ENCODE results near the gene ST8SIA3. TPM values are rescaled to one million over a fixed set of nuclear protein-coding genes. Genes with fewer than 3 reads are reported as not detected.

The ST8SIA3 gene
- total and polyA plus RNA-seq, 2 donors (not counting 1 experiment from before 2014, with no cell fraction given): not detected

- Histone ChIP-seq H3K79me2 (ENCODE audit: control insufficient read depth, insufficient read depth, low read length) (no peaks in the 10 kb centered on the region), H2AFZ (ENCODE audit: low read length) (no peak overlapping the region), H3K36me3 (ENCODE audit: control insufficient read depth, insufficient read depth, low read length) (no peaks in the 10 kb centered on the region), H3K4me1 (ENCODE audit: control insufficient read depth, extremely low read depth, insufficient read depth, low read length) (no peaks in the 10 kb centered on the region), H3K9me3 (ENCODE audit: control insufficient read depth, insufficient read depth, low read depth, low read length) (no peaks in the 10 kb centered on the region), H3K9ac (ENCODE audit: insufficient read depth, low read length) (no peak overlapping the region), H3K27me3 (ENCODE audit: control insufficient read depth, insufficient read depth, low read length) (no peaks in the 10 kb centered on the region), H3K4me2 (ENCODE audit: extremely low read depth, insufficient read depth, low read length) (no peak overlapping the region), H3K4me3 (replicated peaks in 1 of 4; ENCODE audit: control extremely low read depth in 1 of 4, insufficient read depth in 1 of 4, low read depth in 3 of 4, low read length in 4 of 4) (no peak overlapping the region), H4K20me1 (ENCODE audit: control insufficient read depth, extremely low read depth, insufficient read depth, low read length) (no peaks in the 10 kb centered on the region), H3K27ac (ENCODE audit: insufficient read depth, low read length) (no peak overlapping the region)
- peak; percentile 29 to 35 for DNase-seq (ENCODE audit: low read depth in 2 of 2)
- no peak for TF ChIP-seq EZH2 (IDR thresholded peaks at IDR 0.05; ENCODE audit: low read length, missing control alignments)
- TF ChIP-seq, protein P1, sequence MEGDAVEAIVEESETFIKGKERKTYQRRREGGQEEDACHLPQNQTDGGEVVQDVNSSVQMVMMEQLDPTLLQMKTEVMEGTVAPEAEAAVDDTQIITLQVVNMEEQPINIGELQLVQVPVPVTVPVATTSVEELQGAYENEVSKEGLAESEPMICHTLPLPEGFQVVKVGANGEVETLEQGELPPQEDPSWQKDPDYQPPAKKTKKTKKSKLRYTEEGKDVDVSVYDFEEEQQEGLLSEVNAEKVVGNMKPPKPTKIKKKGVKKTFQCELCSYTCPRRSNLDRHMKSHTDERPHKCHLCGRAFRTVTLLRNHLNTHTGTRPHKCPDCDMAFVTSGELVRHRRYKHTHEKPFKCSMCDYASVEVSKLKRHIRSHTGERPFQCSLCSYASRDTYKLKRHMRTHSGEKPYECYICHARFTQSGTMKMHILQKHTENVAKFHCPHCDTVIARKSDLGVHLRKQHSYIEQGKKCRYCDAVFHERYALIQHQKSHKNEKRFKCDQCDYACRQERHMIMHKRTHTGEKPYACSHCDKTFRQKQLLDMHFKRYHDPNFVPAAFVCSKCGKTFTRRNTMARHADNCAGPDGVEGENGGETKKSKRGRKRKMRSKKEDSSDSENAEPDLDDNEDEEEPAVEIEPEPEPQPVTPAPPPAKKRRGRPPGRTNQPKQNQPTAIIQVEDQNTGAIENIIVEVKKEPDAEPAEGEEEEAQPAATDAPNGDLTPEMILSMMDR (conservative IDR thresholded peaks at IDR 0.05 in 1 of 2, IDR thresholded peaks at IDR 0.05 in 1 of 2; ENCODE audit: low read depth in 1 of 2, low read length in 2 of 2): no peak
Observed at GRCh38 chr18:57353940-57354461, 1.6 kb downstream of the ST8SIA3 start.

GRCh38 chr18:57359433-57359832 is 7.1 kb downstream of the ST8SIA3 start:
- no peak for DNase-seq (ENCODE audit: low read depth in 2 of 2)
- H3K9ac ChIP-seq (ENCODE audit: insufficient read depth, low read length): no peak overlapping the region
- H4K20me1 ChIP-seq (ENCODE audit: control insufficient read depth, extremely low read depth, insufficient read depth, low read length): no peaks in the 10 kb centered on the region
- no peaks in the 10 kb centered on the region for H3K27me3 ChIP-seq (ENCODE audit: control insufficient read depth, insufficient read depth, low read length)
- H3K27ac ChIP-seq (ENCODE audit: insufficient read depth, low read length): no peak overlapping the region
- TF ChIP-seq, protein P1 (conservative IDR thresholded peaks at IDR 0.05 in 1 of 2, IDR thresholded peaks at IDR 0.05 in 1 of 2; ENCODE audit: low read depth in 1 of 2, low read length in 2 of 2): no peak
- no peak for TF ChIP-seq EZH2 (IDR thresholded peaks at IDR 0.05; ENCODE audit: low read length, missing control alignments)
- no peak overlapping the region for H3K4me2 ChIP-seq (ENCODE audit: extremely low read depth, insufficient read depth, low read length)
- H3K36me3 ChIP-seq (ENCODE audit: control insufficient read depth, insufficient read depth, low read length): no peaks in the 10 kb centered on the region
- no peaks in the 10 kb centered on the region for H3K4me1 ChIP-seq (ENCODE audit: control insufficient read depth, extremely low read depth, insufficient read depth, low read length)
- no peaks in the 10 kb centered on the region for H3K9me3 ChIP-seq (ENCODE audit: control insufficient read depth, insufficient read depth, low read depth, low read length)
- no peak overlapping the region for H2AFZ ChIP-seq (ENCODE audit: low read length)
- H3K4me3 ChIP-seq (replicated peaks in 1 of 4; ENCODE audit: control extremely low read depth in 1 of 4, insufficient read depth in 1 of 4, low read depth in 3 of 4, low read length in 4 of 4): no peak overlapping the region
- H3K79me2 ChIP-seq (ENCODE audit: control insufficient read depth, insufficient read depth, low read length): no peaks in the 10 kb centered on the region

DNA sequence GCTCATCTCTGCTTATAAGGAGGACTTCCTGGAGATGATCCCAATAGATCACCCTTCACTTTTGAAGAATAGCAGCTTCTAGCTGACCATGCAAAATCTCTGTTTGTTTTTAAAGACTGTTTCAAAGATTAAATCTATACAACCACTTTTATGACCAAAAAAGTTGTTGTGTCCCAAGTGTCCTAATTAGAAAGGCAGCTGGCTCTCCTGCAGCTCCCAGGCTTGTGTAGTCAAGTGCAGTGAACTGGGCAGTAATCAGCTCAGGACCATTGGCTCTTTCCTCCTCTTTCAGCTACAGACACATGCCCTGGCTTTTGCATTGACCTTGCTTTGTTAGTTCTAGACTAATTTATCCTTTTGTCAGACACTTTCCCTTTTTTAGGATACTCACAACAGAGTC is 10.4 kb downstream of the ST8SIA3 start:
- Histone ChIP-seq H3K4me3 (replicated peaks in 1 of 4; ENCODE audit: control extremely low read depth in 1 of 4, insufficient read depth in 1 of 4, low read depth in 3 of 4, low read length in 4 of 4) (no peak overlapping the region), H3K9me3 (ENCODE audit: control insufficient read depth, insufficient read depth, low read depth, low read length) (no peaks in the 10 kb centered on the region), H3K27me3 (ENCODE audit: control insufficient read depth, insufficient read depth, low read length) (no peaks in the 10 kb centered on the region), H3K36me3 (ENCODE audit: control insufficient read depth, insufficient read depth, low read length) (no peaks in the 10 kb centered on the region), H3K4me2 (ENCODE audit: extremely low read depth, insufficient read depth, low read length) (no peak overlapping the region), H3K4me1 (ENCODE audit: control insufficient read depth, extremely low read depth, insufficient read depth, low read length) (no peaks in the 10 kb centered on the region), H3K9ac (ENCODE audit: insufficient read depth, low read length) (no peak overlapping the region), H4K20me1 (ENCODE audit: control insufficient read depth, extremely low read depth, insufficient read depth, low read length) (no peaks in the 10 kb centered on the region), H3K79me2 (ENCODE audit: control insufficient read depth, insufficient read depth, low read length) (no peaks in the 10 kb centered on the region), H3K27ac (ENCODE audit: insufficient read depth, low read length) (no peak overlapping the region), H2AFZ (ENCODE audit: low read length) (no peak overlapping the region)
- DNase-seq (ENCODE audit: low read depth in 2 of 2): no peak
- TF ChIP-seq EZH2 (IDR thresholded peaks at IDR 0.05; ENCODE audit: low read length, missing control alignments): no peak
- TF ChIP-seq, protein P1 (conservative IDR thresholded peaks at IDR 0.05 in 1 of 2, IDR thresholded peaks at IDR 0.05 in 1 of 2; ENCODE audit: low read depth in 1 of 2, low read length in 2 of 2): no peak
